GM18909 (cell line): Measurements from ENCODE around the gene NEK6.

Experiments
- ATAC-seq: cut with Tn5 transposase; IDR thresholded peaks from one replicate; pipeline ENCODE4 v1.9.1; 2021; ENCODE audit warnings: mild to moderate bottlenecking; ENCODE audit not compliant: unreplicated experiment, poor library complexity

Gene NEK6

GRCh38 chr9:124311283-124311682 lies 53.5 kb downstream of the NEK6 start:
- ATAC-seq = no peak

- no peak for ATAC-seq
These were observed 54.8 kb downstream of the NEK6 start for GRCh38 chr9:124312290-124313265.

DNA sequence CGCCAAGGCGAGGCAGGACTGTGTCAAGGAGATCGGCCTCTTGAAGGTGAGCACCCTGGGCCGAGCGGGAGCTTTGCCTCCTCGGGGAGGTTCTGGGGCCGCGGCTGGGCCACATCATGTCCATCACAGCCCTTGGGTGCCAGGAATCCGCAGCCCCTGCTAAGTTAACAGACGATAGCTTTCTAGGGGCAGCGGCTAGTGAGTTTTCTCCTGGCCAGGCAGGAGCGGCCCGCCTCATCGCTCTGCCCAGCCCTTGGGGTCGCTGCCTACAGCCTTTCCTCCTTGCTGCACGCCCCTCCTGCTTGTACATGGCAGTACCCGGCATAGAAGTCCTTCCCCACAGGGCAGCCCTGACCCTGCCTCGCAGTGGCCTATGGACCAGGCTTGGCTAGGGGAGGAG lies 56.2 kb downstream of the NEK6 start:
- ATAC-seq = no peak

DNA sequence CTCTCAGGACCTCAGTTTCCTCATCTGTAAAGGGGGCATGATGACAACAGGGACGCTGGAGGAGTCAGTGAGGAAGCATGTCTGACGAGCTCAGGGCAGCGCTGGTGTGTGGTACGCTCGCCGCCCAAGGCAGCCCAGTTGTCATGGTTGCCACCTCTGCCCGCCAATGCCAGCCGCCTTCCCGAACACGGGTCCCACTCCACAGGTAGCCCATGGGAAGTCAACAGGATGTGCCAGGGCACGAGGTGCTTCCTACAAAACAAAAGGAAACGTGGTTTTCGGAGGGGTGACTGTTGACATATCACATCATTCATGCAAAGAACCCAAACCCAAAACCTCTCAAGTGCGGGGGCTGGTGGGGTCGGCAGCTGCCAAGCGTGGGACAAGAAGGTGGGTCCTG lies 58.1 kb downstream of the NEK6 start:
- ATAC-seq = no peak

GRCh38 chr9:124320062-124320973 lies 62.6 kb downstream of the NEK6 start:
- ATAC-seq = no peak

GRCh38 chr9:124321416-124321815 lies 63.7 kb downstream of the NEK6 start:
- ATAC-seq = no peak

- no peak for ATAC-seq
These were observed 64.2 kb downstream of the NEK6 start for GRCh38 chr9:124321935-124322334.

GRCh38 chr9:124322618-124323432 lies 65.1 kb downstream of the NEK6 start:
- ATAC-seq = no peak

- ATAC-seq = no peak
These were observed 66.2 kb downstream of the NEK6 start for GRCh38 chr9:124323904-124324303.

DNA sequence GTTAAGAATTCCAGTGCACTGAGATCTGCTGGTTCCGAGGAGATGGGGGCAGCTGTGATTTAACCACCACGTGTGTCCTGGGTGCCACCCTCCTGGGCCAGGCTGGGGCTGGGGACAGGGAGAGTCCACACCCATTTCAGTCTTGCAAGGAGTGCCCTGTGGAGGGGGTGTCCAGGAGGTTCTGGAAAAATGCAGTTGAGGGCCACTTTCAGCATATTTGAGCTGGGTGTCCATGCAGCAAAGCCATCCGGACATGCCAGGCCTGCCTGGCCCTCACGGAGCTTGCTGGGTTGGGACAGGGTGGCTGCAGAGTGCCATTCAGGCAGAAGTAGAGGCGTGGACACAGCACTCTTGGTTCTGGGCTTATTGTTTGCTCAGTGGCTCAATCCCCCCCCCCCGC lies 68.1 kb downstream of the NEK6 start:
- no peak for ATAC-seq

GRCh38 chr9:124326378-124326777 lies 68.6 kb downstream of the NEK6 start:
- no peak for ATAC-seq

GRCh38 chr9:124327491-124327890 lies 69.7 kb downstream of the NEK6 start:
- ATAC-seq = no peak

- no peak for ATAC-seq
These were observed 70.5 kb downstream of the NEK6 start for GRCh38 chr9:124328285-124328684.

GRCh38 chr9:124329206-124329792 lies 71.5 kb downstream of the NEK6 start:
- ATAC-seq = no peak

DNA sequence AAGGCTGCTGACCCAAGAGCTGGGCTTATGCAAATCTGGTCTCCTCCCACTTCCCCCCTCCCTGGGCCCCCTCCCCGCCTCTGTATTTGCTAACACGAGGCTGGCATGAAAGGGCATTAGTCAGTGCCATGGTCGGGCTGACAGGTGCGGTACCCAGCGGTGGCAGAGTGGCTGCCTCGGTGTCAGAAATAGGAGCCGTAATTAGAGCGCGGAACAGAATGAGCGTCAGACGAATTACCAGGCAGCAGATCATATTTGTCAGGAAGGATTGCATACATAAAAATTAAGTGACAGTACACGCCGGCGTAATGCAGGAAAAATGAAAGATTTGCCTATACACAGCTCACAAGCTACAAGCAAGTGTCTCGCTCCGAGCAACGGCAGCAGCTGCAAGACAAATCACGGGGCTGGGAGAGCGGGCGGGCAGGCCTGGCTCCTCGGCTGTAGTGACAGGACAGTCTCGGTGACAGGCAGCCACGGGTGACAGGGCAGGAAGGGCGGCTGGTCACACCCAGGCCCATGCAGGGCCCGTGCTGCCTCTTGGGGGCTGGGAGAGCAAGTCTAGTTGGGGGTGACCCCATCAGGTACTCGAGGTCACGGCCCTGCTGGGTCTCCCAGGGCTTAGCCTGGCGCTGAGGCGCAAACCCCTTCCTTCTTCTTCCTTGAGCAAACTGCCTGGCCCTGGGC lies 72.4 kb downstream of the NEK6 start:
- ATAC-seq = no peak

GRCh38 chr9:124331580-124331979 lies 73.8 kb downstream of the NEK6 start:
- ATAC-seq = no peak

- no peak for ATAC-seq
These were observed 74.8 kb downstream of the NEK6 start for GRCh38 chr9:124332361-124333202.

- ATAC-seq = no peak
These were observed 75.4 kb downstream of the NEK6 start for GRCh38 chr9:124333203-124333579.
